ENCODE data around the gene DNM2.

GRCh38 chr19:10679743-10680142 lies 38.1 kb upstream of the DNM2 start:
- TF ChIP-seq CTCF (IDR thresholded peaks at IDR 0.05): no peak
- no peak for TF ChIP-seq POLR2AphosphoS5 (IDR thresholded peaks at IDR 0.05)
- TF ChIP-seq POLR2A (IDR thresholded peaks at IDR 0.05): no peak
